Measurements from ENCODE around the gene SLC16A9. TPM values are rescaled to one million over a fixed set of nuclear protein-coding genes. Genes with fewer than 3 reads are reported as not detected.

The SLC16A9 gene
- total RNA-seq, 1 experiment from 2014 or later, result 4.1 TPM

DNA sequence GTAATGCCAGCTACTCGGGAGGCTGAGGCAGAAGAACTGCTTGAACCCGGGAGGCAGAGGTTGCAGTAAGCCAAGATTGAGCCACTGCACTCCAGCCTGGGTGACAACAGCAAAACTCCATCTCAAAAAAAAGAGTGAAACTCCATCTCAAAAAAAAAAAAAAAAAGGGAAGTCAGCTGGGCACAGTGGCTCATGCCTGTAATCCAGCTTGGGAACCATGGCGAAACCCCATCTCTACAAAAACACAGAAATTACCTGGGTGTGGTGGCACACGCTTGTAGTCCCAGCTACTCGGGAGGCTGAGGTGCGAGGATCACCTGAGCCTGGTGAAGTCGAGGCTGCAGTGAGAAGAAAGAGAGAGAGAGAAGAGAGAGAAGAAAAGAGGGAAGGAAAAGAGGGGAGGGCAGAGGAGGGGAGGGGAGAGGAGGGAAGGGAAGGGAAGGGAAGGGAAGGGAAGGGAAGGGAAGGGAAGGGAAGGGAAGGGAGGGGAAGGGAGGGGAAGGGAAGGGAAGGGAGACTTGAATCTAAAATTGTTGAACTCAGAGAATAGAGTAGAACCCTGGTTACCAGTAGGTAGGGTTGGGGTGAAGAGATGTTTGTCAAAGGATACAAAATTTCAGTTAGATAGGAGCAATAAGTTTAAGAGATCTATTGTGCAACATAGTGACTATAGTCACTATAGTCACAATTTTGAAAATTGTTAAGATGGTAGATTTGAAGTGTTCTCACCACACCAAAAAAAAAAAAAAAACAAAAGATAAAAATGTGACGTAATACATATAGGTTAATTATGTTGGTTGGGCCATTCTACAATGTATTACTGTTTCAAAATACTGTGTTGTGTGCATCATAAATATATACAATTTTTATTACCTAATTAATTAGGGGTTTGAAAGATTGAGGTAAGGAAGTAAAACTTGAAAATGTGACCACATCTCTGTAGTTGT lies 2.5 kb downstream of the SLC16A9 start:
- no peaks in the 10 kb centered on the region for H4K20me1 ChIP-seq (ENCODE audit: control insufficient read depth, insufficient read depth, insufficient read length)
- no peak overlapping the region for H3T11ph ChIP-seq (ENCODE audit: low read length)
- no peak overlapping the region for H3K9ac ChIP-seq (ENCODE audit: extremely low read depth, insufficient read length, low read length)
- H3K27ac ChIP-seq (ENCODE audit: insufficient read length, low read depth, low read length), result no peak overlapping the region
- H3K4ac ChIP-seq (ENCODE audit: low read depth, low read length), result no peak overlapping the region
- Mint-ChIP-seq H3K36me3 (ENCODE audit: insufficient read depth in 1 of 3, low read depth in 3 of 3) (peaks cover 4 to 45% (median 6%) of the 10 kb centered on the region in 3 experiments; a peak in 6 of 7 replicates), H3K27ac (no peak overlapping the region), H3K4me1 (peaks cover 12 to 41% of the 10 kb centered on the region in 2 experiments), H3K27me3 (ENCODE audit: low read depth) (peaks cover 46% of the 10 kb centered on the region), H3K9me3 (peaks cover 0 to 3% of the 10 kb centered on the region in 2 experiments; a peak in 1 of 5 replicates), H3K4me3 (no peak overlapping the region)
- H3K27me3 ChIP-seq (ENCODE audit: insufficient read depth, low read length), result no peaks in the 10 kb centered on the region; the same call in 1 of the 2 replicates
- no peaks in the 10 kb centered on the region for H3K79me1 ChIP-seq (ENCODE audit: insufficient read depth, low read depth, low read length, poor library complexity, severe bottlenecking)
- no peak overlapping the region for H3K4me2 ChIP-seq (ENCODE audit: insufficient read depth, insufficient read length, low read length)
- H3K56ac ChIP-seq (ENCODE audit: insufficient read length, low read depth, low read length), result no peak overlapping the region
- H4K8ac ChIP-seq (replicated peaks; ENCODE audit: insufficient read length, low read depth, low read length), result no peak overlapping the region
- H3K23ac ChIP-seq (ENCODE audit: insufficient read length, low read depth, low read length), result no peak overlapping the region
- no peak overlapping the region for H2BK120ac ChIP-seq (ENCODE audit: low read depth, low read length, poor library complexity, severe bottlenecking)
- no peak overlapping the region for H2BK5ac ChIP-seq (ENCODE audit: insufficient read length, low read length)
- H2BK15ac ChIP-seq (ENCODE audit: low read depth, low read length), result no peak overlapping the region
- H2BK20ac ChIP-seq (ENCODE audit: low read depth, low read length, poor library complexity, severe bottlenecking), result no peak overlapping the region
- TF ChIP-seq, protein P1, sequence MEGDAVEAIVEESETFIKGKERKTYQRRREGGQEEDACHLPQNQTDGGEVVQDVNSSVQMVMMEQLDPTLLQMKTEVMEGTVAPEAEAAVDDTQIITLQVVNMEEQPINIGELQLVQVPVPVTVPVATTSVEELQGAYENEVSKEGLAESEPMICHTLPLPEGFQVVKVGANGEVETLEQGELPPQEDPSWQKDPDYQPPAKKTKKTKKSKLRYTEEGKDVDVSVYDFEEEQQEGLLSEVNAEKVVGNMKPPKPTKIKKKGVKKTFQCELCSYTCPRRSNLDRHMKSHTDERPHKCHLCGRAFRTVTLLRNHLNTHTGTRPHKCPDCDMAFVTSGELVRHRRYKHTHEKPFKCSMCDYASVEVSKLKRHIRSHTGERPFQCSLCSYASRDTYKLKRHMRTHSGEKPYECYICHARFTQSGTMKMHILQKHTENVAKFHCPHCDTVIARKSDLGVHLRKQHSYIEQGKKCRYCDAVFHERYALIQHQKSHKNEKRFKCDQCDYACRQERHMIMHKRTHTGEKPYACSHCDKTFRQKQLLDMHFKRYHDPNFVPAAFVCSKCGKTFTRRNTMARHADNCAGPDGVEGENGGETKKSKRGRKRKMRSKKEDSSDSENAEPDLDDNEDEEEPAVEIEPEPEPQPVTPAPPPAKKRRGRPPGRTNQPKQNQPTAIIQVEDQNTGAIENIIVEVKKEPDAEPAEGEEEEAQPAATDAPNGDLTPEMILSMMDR (conservative IDR thresholded peaks at IDR 0.05), result no peak
- H3K23me2 ChIP-seq (ENCODE audit: insufficient read length, low read depth, low read length, poor library complexity, severe bottlenecking), result peaks cover 18% of the 10 kb centered on the region
- H2AK5ac ChIP-seq (ENCODE audit: insufficient read length, low read length), result no peak overlapping the region
- no peak overlapping the region for H3K18ac ChIP-seq (ENCODE audit: insufficient read length, low read depth, low read length)
- no peak for DNase-seq
- H2AFZ ChIP-seq (ENCODE audit: low read length), result no peak overlapping the region
- H3K79me2 ChIP-seq (ENCODE audit: insufficient read depth, low read length), result no peaks in the 10 kb centered on the region
- no peak overlapping the region for H4K5ac ChIP-seq (ENCODE audit: insufficient read length, low read depth, low read length)
- WGBS (ENCODE audit: extremely low coverage, insufficient read length, low lambda C conversion rate), result no CpG with 5 or more reads among the region's 8 CpGs
- H4K91ac ChIP-seq (ENCODE audit: insufficient read length, low read depth, low read length), result no peak overlapping the region
- no peak overlapping the region for H3K14ac ChIP-seq (ENCODE audit: insufficient read depth, low read length)
- H3K9me3 ChIP-seq (ENCODE audit: control insufficient read depth, low read depth, low read length), result no peaks in the 10 kb centered on the region
- H2BK12ac ChIP-seq (ENCODE audit: insufficient read length, low read depth, low read length), result no peak overlapping the region
- H3K4me1 ChIP-seq (ENCODE audit: insufficient read depth, low read length), result no peaks in the 10 kb centered on the region; the same call in 1 of the 2 replicates

Data from H9 (cell line).